Stimulated activated CD8-positive, alpha-beta memory T cell treated with anti-CD3 and anti-CD28 coated beads, Interleukin-15, amount 100 ng/mL, for 24 hours (primary cell): ENCODE measurements around the gene RUNX1.
A peak's percentile ranks its signal among the peaks of the same experiment; 100 is the strongest.

Source experiments
- DNase-seq: peaks from one replicate; pipeline ENCODE4 v3.0.0-alpha.2; 2020; ENCODE audit warnings: low read depth

Gene RUNX1

GRCh38 chr21:35036465-35037383, 12.4 kb downstream of the RUNX1 start:
- no peak for DNase-seq

GRCh38 chr21:35035581-35035980, 13.5 kb downstream of the RUNX1 start:
- no peak for DNase-seq

GRCh38 chr21:35035116-35035515, 14.0 kb downstream of the RUNX1 start:
- no peak for DNase-seq

GRCh38 chr21:35034203-35034926, 14.7 kb downstream of the RUNX1 start:
- DNase-seq, result no peak

GRCh38 chr21:35032474-35033263, 16.4 kb downstream of the RUNX1 start:
- DNase-seq, result no peak

- no peak for DNase-seq
Measured at GRCh38 chr21:35028451-35028978, 20.6 kb downstream of the RUNX1 start.

- no peak for DNase-seq
Measured at GRCh38 chr21:35027563-35028450, 21.3 kb downstream of the RUNX1 start.

GRCh38 chr21:35026617-35027562, 22.2 kb downstream of the RUNX1 start:
- DNase-seq, result peak; percentile 52

- DNase-seq, result no peak
Measured at GRCh38 chr21:35026153-35026500, 23.0 kb downstream of the RUNX1 start.

- no peak for DNase-seq
Measured at GRCh38 chr21:35025206-35026152, 23.6 kb downstream of the RUNX1 start.

- DNase-seq, result no peak
Measured at GRCh38 chr21:35024513-35024912, 24.6 kb downstream of the RUNX1 start.

- DNase-seq, result no peak
Measured at GRCh38 chr21:35024071-35024420, 25.1 kb downstream of the RUNX1 start.

- DNase-seq, result no peak
Measured at GRCh38 chr21:35023396-35024070, 25.6 kb downstream of the RUNX1 start.

GRCh38 chr21:35021546-35021945, 27.6 kb downstream of the RUNX1 start:
- no peak for DNase-seq

- no peak for DNase-seq
Measured at GRCh38 chr21:35020902-35021301, 28.2 kb downstream of the RUNX1 start.

GRCh38 chr21:35020436-35020835, 28.7 kb downstream of the RUNX1 start:
- DNase-seq, result no peak

GRCh38 chr21:35019631-35020032, 29.5 kb downstream of the RUNX1 start:
- DNase-seq, result no peak

- DNase-seq, result no peak
Measured at GRCh38 chr21:35017256-35017655, 31.8 kb downstream of the RUNX1 start.
